Embryonic facial prominence (tissue), 1 donor: ENCODE results near the gene MEOX1.
"Not testable (repeated sequence)": the region's sequence is repeated elsewhere in the genome, so short reads cannot be mapped to it uniquely, and the experiment has no call there.

Experiments
- DNase-seq: peaks from one replicate; pipeline ENCODE4 v3.0.0-alpha.2; 2016; ENCODE audit errors: extremely low spot score

MEOX1 gene

GRCh38 chr17:43618276-43618675 lies 43.4 kb downstream of the MEOX1 start:
- DNase-seq, result no peak

- no peak for DNase-seq
Observed at GRCh38 chr17:43616852-43617251, 44.9 kb downstream of the MEOX1 start.

GRCh38 chr17:43616421-43616820 lies 45.3 kb downstream of the MEOX1 start:
- no peak for DNase-seq

- no peak for DNase-seq
Observed at GRCh38 chr17:43616029-43616351, 45.7 kb downstream of the MEOX1 start.

GRCh38 chr17:43615330-43616028 lies 46.2 kb downstream of the MEOX1 start:
- no peak for DNase-seq

GRCh38 chr17:43614561-43614960 lies 47.2 kb downstream of the MEOX1 start:
- no peak for DNase-seq

GRCh38 chr17:43613917-43614316 lies 47.8 kb downstream of the MEOX1 start:
- DNase-seq, result no peak

GRCh38 chr17:43612515-43612914 lies 49.2 kb downstream of the MEOX1 start:
- no peak for DNase-seq

GRCh38 chr17:43611230-43611969 lies 50.3 kb downstream of the MEOX1 start:
- no peak for DNase-seq

GRCh38 chr17:43609613-43610385 lies 51.9 kb downstream of the MEOX1 start:
- no peak for DNase-seq

- no peak for DNase-seq
Observed at GRCh38 chr17:43608313-43608712, 53.4 kb downstream of the MEOX1 start.

- no peak for DNase-seq
Observed at GRCh38 chr17:43604549-43604948, 57.2 kb downstream of the MEOX1 start.

- no peak for DNase-seq
Observed at GRCh38 chr17:43603321-43603720, 58.4 kb downstream of the MEOX1 start.

GRCh38 chr17:43602556-43602955 lies 59.2 kb downstream of the MEOX1 start:
- DNase-seq, result not testable (repeated sequence)

- DNase-seq, result no peak
Observed at GRCh38 chr17:43601280-43602039, 60.3 kb downstream of the MEOX1 start.

- no peak for DNase-seq
Observed at GRCh38 chr17:43599835-43600234, 61.9 kb downstream of the MEOX1 start.

GRCh38 chr17:43599046-43599395 lies 62.7 kb downstream of the MEOX1 start:
- no peak for DNase-seq

GRCh38 chr17:43598357-43599045 lies 63.2 kb downstream of the MEOX1 start:
- DNase-seq, result no peak

GRCh38 chr17:43597624-43598356 lies 63.9 kb downstream of the MEOX1 start:
- DNase-seq, result no peak

GRCh38 chr17:43595466-43595865 lies 66.3 kb downstream of the MEOX1 start:
- no peak for DNase-seq
